Measurements from ENCODE around the gene ZNF808.
"Not testable (repeated sequence)": the region's sequence is repeated elsewhere in the genome, so short reads cannot be mapped to it uniquely, and the experiment has no call there.

DNA sequence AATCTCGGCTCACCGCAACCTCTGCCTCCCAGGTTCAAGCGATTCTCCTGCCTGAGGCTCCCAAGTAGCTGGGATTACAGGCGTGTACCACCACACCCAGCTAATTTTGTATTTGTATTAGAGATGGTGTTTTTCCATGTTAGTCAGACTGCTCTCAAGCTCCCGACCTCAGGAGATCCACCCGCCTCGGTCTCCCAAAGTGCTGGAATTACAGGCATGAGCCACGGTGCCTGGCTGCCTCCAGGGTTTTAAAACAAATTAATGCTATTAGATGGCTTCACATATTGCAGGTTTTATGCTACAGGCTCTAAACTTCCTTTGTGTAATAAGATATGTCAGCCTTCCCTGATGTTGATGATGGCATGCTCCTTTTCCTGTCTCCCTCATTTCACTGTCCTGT is 34.1 kb downstream of the ZNF808 start:
- TF ChIP-seq POLR2AphosphoS5 (IDR thresholded peaks at IDR 0.05), result not testable (repeated sequence)
- TF ChIP-seq, protein P1, sequence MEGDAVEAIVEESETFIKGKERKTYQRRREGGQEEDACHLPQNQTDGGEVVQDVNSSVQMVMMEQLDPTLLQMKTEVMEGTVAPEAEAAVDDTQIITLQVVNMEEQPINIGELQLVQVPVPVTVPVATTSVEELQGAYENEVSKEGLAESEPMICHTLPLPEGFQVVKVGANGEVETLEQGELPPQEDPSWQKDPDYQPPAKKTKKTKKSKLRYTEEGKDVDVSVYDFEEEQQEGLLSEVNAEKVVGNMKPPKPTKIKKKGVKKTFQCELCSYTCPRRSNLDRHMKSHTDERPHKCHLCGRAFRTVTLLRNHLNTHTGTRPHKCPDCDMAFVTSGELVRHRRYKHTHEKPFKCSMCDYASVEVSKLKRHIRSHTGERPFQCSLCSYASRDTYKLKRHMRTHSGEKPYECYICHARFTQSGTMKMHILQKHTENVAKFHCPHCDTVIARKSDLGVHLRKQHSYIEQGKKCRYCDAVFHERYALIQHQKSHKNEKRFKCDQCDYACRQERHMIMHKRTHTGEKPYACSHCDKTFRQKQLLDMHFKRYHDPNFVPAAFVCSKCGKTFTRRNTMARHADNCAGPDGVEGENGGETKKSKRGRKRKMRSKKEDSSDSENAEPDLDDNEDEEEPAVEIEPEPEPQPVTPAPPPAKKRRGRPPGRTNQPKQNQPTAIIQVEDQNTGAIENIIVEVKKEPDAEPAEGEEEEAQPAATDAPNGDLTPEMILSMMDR (IDR thresholded peaks at IDR 0.05), result not testable (repeated sequence)

Data from prostate gland (tissue), 2 donors.